ENCODE data around the gene RYR2. TPM values are rescaled to one million over a fixed set of nuclear protein-coding genes. Genes with fewer than 3 reads are reported as not detected.

RYR2 gene
- total and polyA plus RNA-seq, 2 of the 8 experiments (the other 6 are each of a cell fraction or from before 2014, with no cell fraction given), result 1.3 to 4.4 TPM

- Histone ChIP-seq H2BK15ac (ENCODE audit: low read length) (no peak overlapping the region), H3K23ac (ENCODE audit: insufficient read length) (no peak overlapping the region), H4K91ac (replicated peaks; ENCODE audit: insufficient read length, low read length) (no peak overlapping the region), H3K23me2 (ENCODE audit: low read depth, low read length) (no peaks in the 10 kb centered on the region), H4K5ac (ENCODE audit: insufficient read length, low read depth, low read length) (no peak overlapping the region), H4K8ac (ENCODE audit: extremely low read depth, insufficient read depth, low read length) (no peak overlapping the region), H4K20me1 (replicated peaks in 1 of 2; ENCODE audit: control insufficient read depth in 1 of 2, insufficient read depth in 2 of 2, low read length in 2 of 2) (no peaks in the 10 kb centered on the region), H3K9ac (replicated peaks in 1 of 4; ENCODE audit: extremely low read depth in 1 of 4, low read depth in 3 of 4, low read length in 3 of 4) (no peak overlapping the region), H3K36me3 (ENCODE audit: control insufficient read depth in 2 of 4, insufficient read depth in 4 of 4, low read length in 3 of 4) (no peaks in the 10 kb centered on the region), H3K14ac (ENCODE audit: insufficient read length) (no peak overlapping the region), H2BK120ac (replicated peaks; ENCODE audit: low read depth, low read length) (no peak overlapping the region), H2BK12ac (ENCODE audit: low read depth, low read length) (no peak overlapping the region), H3K27me3 (replicated peaks in 1 of 4; ENCODE audit: control insufficient read depth in 3 of 4, extremely low read depth in 1 of 4, insufficient read depth in 3 of 4, low read length in 3 of 4) (no peaks in the 10 kb centered on the region), H3K79me2 (ENCODE audit: control insufficient read depth in 1 of 2, insufficient read depth in 2 of 2, low read length in 2 of 2) (peaks cover 0 to 9% of the 10 kb centered on the region in 2 experiments; a peak in 1 of 4 replicates), H2AFZ (ENCODE audit: low read length) (no peak overlapping the region), H3K56ac (replicated peaks; ENCODE audit: insufficient read length, low read depth, low read length) (no peak overlapping the region), H3K4me3 (ENCODE audit: extremely low read depth in 1 of 4, insufficient read depth in 2 of 4, low read depth in 3 of 4, low read length in 4 of 4) (no peak overlapping the region), H2BK5ac (ENCODE audit: low read depth, low read length) (no peak overlapping the region), H2BK20ac (ENCODE audit: low read length) (no peak overlapping the region), H3K27ac (ENCODE audit: low read depth, low read length) (no peak overlapping the region), H3K4me1 (replicated peaks in 1 of 4; ENCODE audit: control insufficient read depth in 3 of 4, insufficient read depth in 4 of 4, low read length in 3 of 4) (peaks cover 0 to 5% (median 2%) of the 10 kb centered on the region in 4 experiments; a peak in 2 of 7 replicates), H3K4me2 (ENCODE audit: insufficient read depth in 1 of 2, low read depth in 2 of 2, low read length in 2 of 2) (no peak overlapping the region), H3K9me3 (ENCODE audit: insufficient read depth in 2 of 2, low read depth in 1 of 2, low read length in 1 of 2) (no peaks in the 10 kb centered on the region), H3K4ac (replicated peaks; ENCODE audit: insufficient read length, low read depth, low read length) (no peak overlapping the region), H2AK5ac (ENCODE audit: low read depth, low read length) (no peak overlapping the region), H3K18ac (ENCODE audit: extremely low read depth, low read length) (no peak overlapping the region), H3K79me1 (ENCODE audit: low read depth, low read length) (no peaks in the 10 kb centered on the region)
- POLR2A ChIA-PET (ENCODE audit: partially characterized antibody), result no interaction called here
- DNase-seq (ENCODE audit: low read depth in 1 of 2, low spot score in 2 of 2) (no peak), FAIRE-seq (no peak)
- 85% methylated on average over 6 of the region's 6 CpGs; no CpG with 5 or more reads in 1 of the 2 experiments for WGBS, 2 experiments (ENCODE audit: extremely low coverage in 1 of 2, insufficient coverage in 1 of 2, insufficient read length in 1 of 2, insufficient replicate concordance in 2 of 2, low coverage in 1 of 2, low lambda C conversion rate in 2 of 2, missing lambda C conversion rate in 1 of 2)
- TF ChIP-seq EP300 (IDR thresholded peaks at IDR 0.05; ENCODE audit: borderline replicate concordance in 1 of 2, low read depth in 2 of 2, low read length in 2 of 2) (no peak), KDM5A (IDR thresholded peaks at IDR 0.05; ENCODE audit: low read length) (no peak), SUZ12 (IDR thresholded peaks at IDR 0.05; ENCODE audit: low read length) (no peak), CBX8 (IDR thresholded peaks at IDR 0.05; ENCODE audit: borderline replicate concordance, low read depth, low read length) (no peak), MAX (IDR thresholded peaks at IDR 0.05) (no peak), KDM4A (IDR thresholded peaks at IDR 0.05; ENCODE audit: low read depth, low read length, severe bottlenecking) (no peak), KDM1A (IDR thresholded peaks at IDR 0.05; ENCODE audit: borderline replicate concordance, low read length) (no peak), BACH1 (IDR thresholded peaks at IDR 0.05; ENCODE audit: low read length) (no peak), PHF8 (conservative IDR thresholded peaks at IDR 0.05; ENCODE audit: low read depth, low read length) (no peak), SIRT6 (IDR thresholded peaks at IDR 0.05; ENCODE audit: low read length) (no peak)
- TF ChIP-seq, protein P1, sequence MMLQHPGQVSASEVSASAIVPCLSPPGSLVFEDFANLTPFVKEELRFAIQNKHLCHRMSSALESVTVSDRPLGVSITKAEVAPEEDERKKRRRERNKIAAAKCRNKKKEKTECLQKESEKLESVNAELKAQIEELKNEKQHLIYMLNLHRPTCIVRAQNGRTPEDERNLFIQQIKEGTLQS (IDR thresholded peaks at IDR 0.05; ENCODE audit: insufficient read depth, low read depth, low read length), result no peak
- CTCF ChIA-PET (ENCODE audit: partially characterized antibody), result no interaction called here
Measured at GRCh38 chr1:237199026-237199425, 157.0 kb downstream of the RYR2 start.
